Measurements from ENCODE around the gene POP7.
"Not testable (repeated sequence)": the region's sequence is repeated elsewhere in the genome, so short reads cannot be mapped to it uniquely, and the experiment has no call there.

Gene POP7

GRCh38 chr7:100705753-100706671 is at the start of gene POP7:
TSS of gene POP7 (plus strand) at chr7:100706121. CDS start at chr7:100706831, 710 bp downstream.
- peak; percentile 99 for DNase-seq

DNA sequence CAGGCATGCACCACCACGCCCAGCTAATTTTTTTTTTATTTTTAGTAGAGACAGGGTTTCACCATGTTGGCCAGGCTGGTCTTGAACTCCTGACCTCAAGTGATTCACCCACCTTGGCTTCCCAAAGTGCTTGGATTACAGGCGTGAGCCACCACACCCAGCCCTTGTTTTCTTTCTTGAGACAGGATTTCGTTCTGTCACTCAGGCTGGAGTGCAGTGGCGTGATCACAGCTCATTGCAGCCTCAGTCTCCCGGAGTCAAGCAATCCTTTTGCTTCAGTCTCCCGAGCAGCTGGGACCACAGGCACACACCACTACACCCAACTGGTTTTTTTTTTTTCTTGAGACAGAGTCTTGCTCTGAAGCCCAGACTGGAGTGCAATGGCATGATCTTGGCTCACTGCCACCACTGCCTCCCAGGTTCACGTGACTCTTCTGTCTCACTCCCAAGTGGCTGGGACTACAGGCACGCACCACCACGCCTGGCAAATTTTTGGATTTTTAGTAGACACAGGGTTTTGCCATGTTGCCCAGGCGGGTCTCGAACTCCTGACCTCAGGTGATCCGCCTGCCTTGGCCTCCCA is 43.6 kb upstream of the POP7 start:
- not testable (repeated sequence) for DNase-seq

- DNase-seq = no peak
Measured at GRCh38 chr7:100665168-100665726, 40.7 kb upstream of the POP7 start.

DNA sequence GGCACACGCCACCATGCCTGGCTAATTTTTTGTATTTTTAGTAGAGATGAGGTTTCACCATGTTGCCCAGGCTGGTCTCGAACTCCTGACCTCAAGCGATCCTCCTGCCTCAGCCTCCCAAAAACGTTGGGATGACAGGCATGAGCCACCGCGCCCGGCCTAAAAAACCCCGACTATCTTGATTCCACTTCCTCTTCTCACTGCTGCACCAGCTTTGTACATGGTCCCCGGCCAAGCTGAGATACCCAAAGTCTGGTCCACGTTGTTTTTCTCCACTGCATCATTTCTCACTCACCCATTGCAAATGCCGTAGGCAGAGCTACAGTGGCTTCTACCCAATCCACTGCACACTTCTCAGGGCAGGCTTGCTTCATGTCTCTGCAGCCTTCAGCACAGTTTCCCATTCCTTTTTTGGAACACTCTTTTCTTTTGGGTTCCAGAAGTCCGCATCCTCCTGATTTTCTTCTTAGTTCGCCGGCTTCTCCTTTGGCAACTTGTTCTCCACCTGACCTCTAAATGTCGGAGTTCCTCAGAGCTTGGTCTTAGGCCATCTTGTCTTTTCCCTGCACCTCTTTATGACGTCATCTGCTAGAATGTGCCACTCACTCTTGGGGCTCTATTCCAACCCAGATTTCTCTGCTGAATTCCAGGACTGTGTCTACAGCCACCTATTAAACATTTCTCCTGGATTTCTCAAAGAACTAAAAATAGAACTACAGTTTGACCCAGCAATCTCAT is 38.4 kb upstream of the POP7 start:
- DNase-seq = no peak

- DNase-seq = no peak
Measured at GRCh38 chr7:100668069-100668449, 37.9 kb upstream of the POP7 start.

DNA sequence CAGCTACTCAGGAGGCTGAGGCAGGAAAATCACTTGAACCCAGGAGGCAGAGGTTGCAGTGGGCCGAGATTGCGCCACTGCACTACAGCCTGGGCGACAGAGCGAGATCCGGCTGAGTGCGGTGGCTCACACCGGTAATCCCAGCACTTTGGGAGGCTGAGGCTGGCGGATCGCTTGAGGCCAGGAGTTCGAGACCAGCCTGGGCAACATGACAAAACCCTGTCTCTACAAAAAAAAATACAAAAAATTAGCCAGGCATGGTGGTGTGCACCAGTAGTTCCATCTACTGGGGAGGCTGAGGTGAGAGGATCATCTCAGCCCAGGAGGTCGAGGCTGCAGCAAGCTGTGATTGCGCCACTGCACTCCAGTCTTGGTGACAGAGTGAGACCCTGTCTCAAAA is 36.8 kb upstream of the POP7 start:
- DNase-seq = not testable (repeated sequence)

DNA sequence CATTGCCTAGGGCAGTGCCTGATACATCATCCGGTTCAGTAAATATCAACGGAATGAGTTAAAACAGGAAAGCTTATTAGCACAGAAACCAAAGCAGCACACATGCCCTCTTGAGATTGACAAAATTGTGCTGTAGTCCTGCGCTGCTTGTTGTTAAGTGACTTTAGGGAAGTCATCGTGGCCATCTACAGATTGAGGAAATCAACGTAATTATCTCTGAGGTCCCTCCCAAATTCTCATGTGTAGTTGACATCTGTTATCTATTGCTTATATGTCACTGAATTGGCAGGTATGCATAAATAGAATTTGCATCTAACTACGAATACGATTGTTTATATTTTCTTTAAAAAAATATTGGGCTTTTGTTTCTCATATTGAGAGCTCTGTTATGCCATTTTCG is 35.8 kb upstream of the POP7 start:
- DNase-seq = no peak

- DNase-seq = no peak
Measured at GRCh38 chr7:100671353-100672327, 34.3 kb upstream of the POP7 start.

GRCh38 chr7:100673302-100673941 is 32.5 kb upstream of the POP7 start, which contains the start of gene GNB2:
TSS of gene GNB2 (plus strand) at chr7:100673740. CDS start at chr7:100676266, 2,526 bp downstream.
- DNase-seq = peak; percentile 99

- peak; percentile 75 for DNase-seq
Measured at GRCh38 chr7:100673942-100674410, 31.9 kb upstream of the POP7 start.

DNA sequence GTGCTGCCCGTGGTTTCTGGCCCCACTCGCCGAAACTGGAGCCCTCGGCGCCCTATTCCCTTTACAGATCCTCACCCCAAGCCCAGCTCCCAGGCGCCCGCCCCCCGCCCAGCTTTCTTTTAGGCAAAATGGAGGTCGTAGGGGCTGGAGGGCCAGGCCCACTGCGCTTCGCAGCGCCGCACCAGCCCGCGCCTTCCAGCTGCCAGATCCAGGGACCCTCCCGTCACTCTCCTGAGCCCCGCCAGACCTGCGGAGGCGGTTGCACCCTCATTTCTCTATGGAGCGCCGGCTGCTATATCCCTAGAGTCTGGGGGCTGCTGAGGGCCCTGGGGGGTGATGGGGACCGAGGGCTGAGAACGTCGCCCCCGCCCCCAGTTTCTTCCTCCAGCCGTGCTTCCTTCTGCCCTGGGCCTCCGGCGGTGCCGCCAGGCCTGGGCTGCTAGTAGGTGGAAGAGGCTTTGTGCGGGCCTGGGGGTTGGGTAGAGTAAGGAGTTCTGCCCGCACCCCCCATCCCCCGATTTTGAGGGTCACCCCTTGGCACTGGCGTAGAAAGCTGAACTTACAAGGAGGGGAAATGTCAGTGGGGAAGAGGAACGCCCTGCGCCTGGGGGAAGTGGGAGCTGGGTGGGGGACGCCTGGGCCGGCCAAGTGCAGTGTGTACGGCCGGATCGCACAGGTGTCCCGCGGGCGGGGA is 31.4 kb upstream of the POP7 start:
- peak; percentile 60 for DNase-seq

- DNase-seq = no peak
Measured at GRCh38 chr7:100675105-100675451, 30.8 kb upstream of the POP7 start.

DNA sequence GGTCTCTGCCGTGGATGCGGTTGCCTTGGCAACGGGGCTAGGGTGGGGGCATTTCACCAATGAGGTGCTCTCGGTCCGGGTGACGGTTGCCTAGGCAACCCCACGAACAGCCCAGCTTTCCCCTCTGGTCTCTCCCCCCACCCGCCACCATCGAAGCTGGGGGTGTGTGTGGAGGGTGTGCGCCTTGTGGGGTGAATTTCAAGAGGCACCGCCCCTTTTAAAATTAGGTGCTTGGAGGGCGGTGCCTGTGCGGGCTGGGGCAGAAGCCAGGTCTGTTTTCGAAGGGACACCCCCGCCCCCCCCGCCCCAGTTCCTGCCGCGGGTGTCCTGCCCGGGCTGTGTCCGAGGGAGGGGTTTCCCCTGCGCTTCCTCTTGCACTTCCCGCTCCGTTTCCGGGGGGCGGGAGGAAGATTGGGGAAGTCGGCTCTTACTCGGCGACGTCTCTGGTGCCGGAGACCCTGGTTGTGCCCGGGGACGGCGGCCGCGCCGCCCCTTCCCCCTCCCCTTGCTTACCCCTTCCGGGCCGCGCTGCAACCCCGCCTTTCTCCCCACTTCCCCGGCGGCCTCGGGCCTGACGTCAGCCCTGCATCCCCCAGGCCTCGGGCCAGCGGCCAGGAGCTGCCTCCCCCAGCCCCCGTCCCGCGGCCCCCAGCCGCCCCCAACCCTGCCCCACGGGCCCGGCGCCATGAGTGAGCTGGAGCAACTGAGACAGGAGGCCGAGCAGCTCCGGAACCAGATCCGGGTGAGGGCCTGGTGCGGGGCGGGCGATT is 30.2 kb upstream of the POP7 start:
- peak; percentile 92 for DNase-seq

DNA sequence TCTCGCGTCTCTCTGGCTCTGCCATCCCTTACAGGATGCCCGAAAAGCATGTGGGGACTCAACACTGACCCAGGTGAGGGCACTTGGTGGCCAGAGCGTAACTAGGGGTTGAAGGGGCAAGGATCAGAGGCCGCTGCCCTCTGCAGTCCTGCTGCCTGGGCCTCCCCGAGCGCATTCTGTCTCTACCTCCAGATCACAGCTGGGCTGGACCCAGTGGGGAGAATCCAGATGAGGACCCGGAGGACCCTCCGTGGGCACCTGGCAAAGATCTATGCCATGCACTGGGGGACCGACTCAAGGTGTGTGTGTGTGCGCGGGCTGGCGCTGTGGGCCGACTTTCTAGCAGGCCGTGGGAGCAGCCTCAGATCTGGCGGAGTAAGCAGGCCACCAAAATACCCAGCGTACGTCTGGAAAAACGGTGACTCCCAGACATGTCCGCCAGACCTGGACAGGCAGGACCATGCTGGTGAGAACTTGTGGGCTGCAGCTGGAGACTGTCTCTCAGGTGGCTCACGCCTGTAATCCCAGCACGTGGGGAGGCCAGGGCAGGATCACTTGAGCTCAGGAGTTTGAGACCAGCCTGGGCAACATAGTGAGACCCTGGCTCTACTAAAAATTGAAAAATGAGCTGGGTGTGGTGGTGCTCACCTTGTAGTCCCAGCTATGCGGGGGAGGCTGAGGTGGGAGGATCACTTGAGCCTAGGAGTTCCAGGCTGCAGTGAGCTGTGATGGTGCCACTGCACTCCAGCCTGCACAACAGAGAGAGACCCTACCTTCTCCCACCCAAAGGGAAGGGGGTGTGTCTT is 29.2 kb upstream of the POP7 start:
- DNase-seq = no peak

DNA sequence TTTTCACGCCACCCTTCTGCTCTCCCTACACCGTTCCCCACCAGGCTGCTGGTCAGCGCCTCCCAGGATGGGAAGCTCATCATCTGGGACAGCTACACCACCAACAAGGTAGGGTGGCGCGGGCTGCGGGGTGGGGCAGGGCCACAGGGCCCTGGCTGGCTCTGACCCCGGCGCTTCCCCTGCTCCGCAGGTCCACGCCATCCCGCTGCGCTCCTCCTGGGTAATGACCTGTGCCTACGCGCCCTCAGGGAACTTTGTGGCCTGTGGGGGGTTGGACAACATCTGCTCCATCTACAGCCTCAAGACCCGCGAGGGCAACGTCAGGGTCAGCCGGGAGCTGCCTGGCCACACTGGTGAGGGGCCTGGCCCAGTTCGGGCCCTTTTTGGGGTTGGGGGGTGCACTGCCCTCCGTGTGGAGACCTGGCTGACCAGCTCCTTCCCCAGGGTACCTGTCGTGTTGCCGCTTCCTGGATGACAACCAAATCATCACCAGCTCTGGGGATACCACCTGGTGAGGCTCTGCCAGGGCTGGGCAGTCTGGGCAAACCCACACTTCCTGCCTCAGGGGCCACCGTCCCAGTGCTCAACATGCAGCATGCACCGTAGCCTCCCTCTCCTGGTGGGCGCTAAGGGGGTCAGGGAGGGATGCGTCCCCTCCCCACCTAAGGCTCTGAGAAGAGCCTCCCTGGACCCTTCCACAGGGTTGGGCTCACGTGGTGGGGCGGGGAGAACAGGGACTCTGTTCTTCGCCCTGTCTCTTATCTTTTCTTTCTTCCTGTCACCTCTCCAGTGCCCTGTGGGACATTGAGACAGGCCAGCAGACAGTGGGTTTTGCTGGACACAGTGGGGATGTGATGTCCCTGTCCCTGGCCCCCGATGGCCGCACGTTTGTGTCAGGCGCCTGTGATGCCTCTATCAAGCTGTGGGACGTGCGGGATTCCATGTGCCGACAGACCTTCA is 28.3 kb upstream of the POP7 start:
- DNase-seq = no peak

GRCh38 chr7:100678291-100678984 is 27.5 kb upstream of the POP7 start:
- DNase-seq = no peak

Data from hematopoietic multipotent progenitor cell treated with erythropoietin and hydrocortisone succinate and interleukin-3 and kit ligand, for 4 days (in vitro differentiated cells).